ENCODE results near the gene AGXT.
A peak's percentile ranks its signal among the peaks of the same experiment; 100 is the strongest.

AGXT gene

DNA sequence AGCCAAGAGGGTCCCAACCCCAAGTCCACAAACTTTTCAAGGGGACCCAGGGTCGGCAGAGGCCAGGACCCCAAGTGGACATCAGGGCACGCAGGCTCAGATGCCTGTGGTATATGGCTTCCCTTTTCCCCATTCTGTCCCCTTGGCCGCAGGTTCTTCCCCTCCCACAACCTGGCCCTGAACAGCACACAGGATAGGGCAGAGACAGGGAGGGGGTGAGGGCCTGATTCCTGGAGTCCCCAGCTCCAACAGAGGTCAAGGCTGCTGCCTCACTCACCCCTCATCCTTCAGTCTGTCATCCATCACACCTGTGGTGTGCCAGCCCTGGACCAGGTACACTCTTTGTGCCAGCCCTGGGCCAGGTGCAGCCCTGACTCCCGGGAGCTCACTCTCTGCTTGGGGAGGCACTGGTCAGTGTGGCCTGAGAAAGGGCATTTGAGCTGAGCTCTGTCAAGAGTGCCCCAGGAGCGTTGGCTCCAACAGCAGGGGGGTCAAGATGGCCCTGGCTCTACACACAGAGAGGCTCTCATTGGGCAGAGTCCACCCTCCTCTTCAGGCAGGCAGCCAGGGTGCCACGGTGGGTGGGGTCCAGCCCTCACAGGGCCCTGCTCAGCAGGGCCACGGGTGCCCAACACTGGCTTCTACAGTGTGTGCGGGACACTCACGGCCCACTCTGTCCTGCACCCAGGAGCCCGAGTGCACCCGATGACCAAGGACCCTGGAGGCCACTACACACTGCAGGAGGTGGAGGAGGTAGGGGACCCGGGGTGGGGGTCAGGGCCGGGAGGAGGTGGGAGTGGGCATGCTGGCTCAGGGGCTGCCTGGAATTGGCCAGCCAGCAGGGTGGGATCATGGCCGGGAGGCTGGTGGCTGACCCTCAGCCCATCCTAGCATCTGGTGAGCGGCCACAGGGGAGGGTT lies 1.6 kb downstream of the AGXT start:
- no peak for DNase-seq

- no peak for DNase-seq
These were observed 2.7 kb downstream of the AGXT start for GRCh38 chr2:240871071-240871958.

GRCh38 chr2:240872317-240873097 lies 3.9 kb downstream of the AGXT start:
- no peak for DNase-seq

DNA sequence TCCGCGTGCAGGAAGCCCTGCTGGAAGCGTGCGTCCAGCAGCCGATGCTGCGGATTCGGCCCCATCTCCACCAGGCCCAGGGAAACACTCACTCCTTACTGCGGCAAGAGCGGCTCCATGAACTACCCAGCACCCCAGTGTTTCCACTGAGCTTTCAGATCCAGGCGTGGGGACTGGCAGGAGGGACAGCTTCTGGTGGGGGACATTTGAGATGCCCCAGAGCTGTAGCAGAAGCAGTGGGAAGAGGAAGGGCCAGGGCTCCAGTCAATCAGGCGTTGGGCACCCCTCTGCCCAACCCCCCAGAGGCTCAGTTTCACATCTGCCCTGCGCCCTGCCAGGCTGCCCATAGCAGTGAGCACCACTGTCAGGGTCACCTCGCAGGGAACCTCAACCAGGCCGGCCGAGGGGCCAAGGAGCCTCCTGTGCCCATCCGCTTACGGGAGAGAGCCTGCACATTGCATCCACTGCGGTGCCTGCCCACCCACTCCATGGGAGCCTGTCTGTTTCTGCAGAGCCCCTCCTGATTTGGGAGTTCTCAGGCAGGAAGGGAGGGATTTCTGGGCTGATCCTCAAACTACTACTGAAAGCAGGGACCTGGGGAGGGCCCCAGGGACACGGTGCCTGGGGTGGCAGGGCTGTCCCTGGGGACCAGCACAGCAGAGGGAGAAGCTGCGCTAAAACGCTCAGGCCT lies 4.6 kb downstream of the AGXT start:
- DNase-seq: no peak

- no peak for DNase-seq
These were observed 5.4 kb downstream of the AGXT start for GRCh38 chr2:240873805-240874714.

- DNase-seq: no peak
These were observed 6.1 kb downstream of the AGXT start for GRCh38 chr2:240874715-240875227.

DNA sequence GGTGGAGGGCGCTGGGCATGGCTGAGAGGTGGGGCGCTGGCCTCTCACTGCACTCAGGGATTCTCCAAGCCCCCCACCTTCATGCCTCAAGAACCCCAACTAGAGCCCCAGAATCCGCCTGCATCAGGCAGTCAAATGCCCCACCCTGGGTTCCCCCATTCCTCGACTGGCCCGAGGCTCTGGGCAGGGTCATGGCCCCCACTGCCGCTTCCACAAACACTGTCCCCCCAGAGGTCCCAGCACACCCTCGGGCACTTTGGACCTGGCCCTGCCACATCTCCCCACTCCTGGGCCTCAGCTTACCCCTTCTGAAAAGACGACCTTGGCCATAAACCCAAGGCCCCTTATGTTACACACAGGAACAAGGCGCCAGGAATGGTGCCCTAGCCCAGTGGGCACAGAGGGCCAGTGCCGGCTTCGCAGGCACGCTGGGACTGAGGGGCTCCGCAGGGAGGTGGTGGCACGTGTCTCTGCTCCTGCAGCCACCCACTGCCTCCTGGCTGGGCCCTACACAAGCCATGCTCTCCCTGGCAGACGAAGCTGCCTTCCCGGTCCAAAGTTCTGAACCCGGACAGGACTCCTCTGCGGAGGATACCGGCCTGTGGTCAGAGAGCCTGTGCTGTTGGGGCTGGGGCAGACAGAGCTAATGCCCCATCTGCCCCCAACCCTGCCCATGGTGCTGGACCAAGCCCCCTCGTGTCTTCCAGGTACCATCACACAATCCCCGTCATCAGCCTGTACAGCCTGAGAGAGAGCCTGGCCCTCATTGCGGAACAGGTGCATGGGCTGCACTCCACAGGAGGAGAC lies 6.8 kb downstream of the AGXT start:
- no peak for DNase-seq

DNA sequence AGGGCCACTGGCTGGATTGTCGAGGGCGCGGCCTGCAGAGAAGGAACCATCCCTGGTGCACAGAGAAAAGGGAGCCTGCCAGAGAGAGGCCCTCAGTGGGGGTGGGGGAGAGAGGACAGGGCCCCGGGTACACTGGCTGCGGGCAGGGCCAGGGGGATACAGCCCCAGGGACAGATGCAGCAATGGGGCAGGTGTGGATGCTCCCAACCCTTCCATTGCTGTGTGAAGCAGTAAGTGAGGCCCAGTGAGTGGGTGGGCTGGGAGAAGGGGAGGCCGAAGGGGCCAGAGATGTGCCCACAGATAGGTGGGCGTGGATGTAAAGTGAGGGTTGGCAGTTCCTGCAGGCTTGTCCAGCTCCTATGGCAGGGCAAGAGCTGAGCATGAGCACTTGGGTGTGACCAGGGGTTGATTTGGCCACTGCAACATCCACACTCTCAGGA lies 7.4 kb downstream of the AGXT start:
- DNase-seq: no peak

- DNase-seq: no peak
These were observed 8.0 kb downstream of the AGXT start for GRCh38 chr2:240876475-240877251.

DNA sequence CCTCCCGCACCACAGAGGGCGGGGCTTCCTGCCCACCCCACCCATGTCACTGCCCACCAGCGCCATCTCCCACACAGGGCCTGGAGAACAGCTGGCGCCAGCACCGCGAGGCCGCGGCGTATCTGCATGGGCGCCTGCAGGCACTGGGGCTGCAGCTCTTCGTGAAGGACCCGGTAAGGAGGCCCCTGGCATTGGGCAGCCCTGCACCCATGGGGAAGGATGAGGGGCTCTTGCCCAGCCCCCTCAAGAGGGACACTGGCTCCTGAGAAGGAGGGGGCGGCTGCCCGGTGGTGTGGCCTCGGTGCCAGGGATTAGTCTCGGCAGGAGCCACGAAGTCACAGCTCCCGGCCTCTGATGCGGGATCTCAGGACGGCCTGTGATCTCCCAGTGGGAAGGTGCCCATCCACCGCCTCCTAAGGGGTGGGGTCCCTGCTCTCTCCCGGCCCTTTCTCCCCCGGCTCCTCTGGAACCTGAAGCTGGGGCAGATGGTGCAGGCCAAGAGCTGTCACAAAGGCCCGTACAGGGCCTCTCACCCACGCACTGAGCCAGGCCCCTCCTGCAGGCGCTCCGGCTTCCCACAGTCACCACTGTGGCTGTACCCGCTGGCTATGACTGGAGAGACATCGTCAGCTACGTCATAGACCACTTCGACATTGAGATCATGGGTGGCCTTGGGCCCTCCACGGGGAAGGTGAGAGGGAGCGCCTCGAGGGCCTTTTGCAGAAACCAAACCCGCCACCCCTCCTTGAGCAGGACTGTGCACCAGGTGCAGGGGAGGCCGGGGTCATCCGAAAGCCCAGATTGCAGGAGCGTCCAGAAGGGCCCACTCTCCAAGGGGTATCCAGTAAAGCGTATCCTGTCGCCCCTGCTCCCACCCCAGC lies 9.1 kb downstream of the AGXT start:
- no peak for DNase-seq

- DNase-seq: no peak
These were observed 9.8 kb downstream of the AGXT start for GRCh38 chr2:240878341-240878936.

- no peak for DNase-seq
These were observed 10.5 kb downstream of the AGXT start for GRCh38 chr2:240879105-240879504.

GRCh38 chr2:240881913-240882312 lies 13.3 kb downstream of the AGXT start:
- peak; percentile 2 for DNase-seq

DNA sequence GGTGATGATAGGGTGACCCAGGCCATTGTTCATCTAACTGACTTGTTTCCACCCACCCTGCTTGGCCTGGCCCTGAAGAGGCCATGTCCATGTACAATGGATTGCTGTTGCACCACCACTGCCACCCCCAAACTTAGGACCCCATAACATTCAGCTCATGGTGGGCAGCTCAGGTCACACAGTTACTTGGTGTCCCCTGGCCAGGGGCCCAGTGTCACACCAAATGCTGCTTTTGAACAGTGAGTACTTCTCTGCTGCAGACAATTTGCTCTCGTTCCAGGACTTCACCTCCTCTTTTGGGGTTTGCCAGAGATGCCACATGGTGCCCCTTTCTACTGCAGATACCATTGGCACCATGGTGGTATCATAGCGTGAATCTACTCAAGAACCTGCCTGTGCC lies 15.6 kb downstream of the AGXT start:
- DNase-seq: no peak

DNA sequence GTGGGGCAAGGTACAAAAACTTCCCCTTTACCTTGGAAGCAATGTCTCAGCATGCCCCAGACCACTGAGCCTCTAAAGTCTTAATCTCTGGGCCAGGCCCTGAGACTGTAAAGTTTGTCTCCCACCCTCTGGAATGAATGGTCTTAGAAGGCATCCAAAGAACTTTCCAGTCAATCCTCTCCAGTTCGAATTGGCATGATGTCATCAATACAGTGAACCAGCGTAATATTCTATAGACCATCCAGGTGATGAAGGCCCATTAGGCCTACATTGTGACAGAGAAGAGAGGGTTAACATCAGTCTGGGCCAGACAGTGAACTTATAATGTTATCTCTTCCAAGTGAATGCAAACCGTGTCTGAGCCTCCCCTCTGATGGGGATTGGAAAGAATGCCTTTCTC lies 16.1 kb downstream of the AGXT start:
- DNase-seq: no peak

DNA sequence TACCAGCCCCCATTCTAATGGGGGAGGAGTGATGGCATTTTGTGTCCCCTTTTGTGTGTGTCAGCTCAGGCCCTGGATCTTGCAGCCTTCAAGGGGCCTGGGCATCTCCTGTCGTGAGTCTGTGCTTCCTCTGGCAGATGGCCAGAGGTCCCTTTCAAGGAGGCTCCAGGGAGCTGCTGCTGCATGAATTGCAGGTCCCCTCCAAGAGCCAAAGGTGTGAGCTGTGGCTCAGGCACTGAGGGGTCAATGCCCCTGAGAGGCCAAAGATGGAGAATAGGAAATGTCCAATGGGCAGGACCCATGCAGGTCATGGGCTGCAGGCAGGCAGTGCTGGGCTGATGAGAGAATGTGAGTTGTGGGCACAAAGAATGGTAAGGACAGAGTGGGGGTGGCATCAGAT lies 16.9 kb downstream of the AGXT start:
- DNase-seq: no peak

GRCh38 chr2:240886023-240886565 lies 17.5 kb downstream of the AGXT start:
- no peak for DNase-seq
